ENCODE measurements around the gene APOBEC3H.
A peak's percentile ranks its signal among the peaks of the same experiment; 100 is the strongest.
"Not testable (repeated sequence)": the region's sequence is repeated elsewhere in the genome, so short reads cannot be mapped to it uniquely, and the experiment has no call there.

The APOBEC3H gene

DNA sequence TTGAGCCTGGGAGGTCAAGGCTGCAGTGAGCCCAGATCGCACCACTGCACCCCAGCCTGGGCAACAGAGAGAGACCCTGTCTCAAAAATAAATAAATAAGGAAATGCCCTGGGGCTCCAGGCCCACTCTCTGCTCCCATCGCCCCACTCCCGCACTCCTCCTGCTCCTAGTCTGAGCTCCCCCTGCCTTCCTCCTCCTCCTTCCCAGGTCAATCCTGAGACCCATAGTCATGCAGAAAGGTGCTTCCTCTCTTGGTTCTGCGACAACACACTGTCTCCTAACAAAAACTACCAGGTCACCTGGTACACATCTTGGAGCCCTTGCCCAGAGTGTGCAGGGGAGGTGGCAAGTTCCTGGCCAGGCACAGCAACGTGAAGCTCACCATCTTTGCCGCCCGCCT, 26.9 kb upstream of the APOBEC3H start:
- no peak overlapping the region for H3K4me3 ChIP-seq (ENCODE audit: low read depth, low read length)

GRCh38 chr22:39072581-39072981, 24.5 kb upstream of the APOBEC3H start:
- DNase-seq (ENCODE audit: low read depth); H3K4me3 ChIP-seq (ENCODE audit: low read depth, low read length): not testable (repeated sequence)

More for the DNA sequence above, 26.9 kb upstream of the APOBEC3H start:
- no peak for DNase-seq (ENCODE audit: low read depth)
- no peak for TF ChIP-seq CTCF (conservative IDR thresholded peaks at IDR 0.05; ENCODE audit: low read depth, low read length)

DNA sequence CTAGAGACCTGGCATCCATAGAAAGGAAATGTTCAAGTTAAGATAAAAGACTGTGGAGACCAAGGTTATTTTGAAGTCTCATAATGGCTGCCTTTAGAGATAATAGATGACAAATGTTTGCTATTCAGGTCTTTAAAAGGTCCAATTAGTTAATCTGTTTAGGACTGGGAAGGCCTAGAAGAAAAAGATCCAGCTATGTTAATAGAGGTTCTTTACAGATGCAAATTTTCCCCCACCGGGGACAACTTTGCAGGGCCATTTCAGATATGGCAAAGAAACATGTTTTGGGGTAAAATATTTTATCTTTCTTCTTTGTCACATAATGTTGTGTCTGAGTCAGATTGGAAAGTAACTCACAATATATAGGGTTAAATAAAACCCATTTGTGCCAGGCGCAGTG, 23.1 kb upstream of the APOBEC3H start:
- no peak overlapping the region for H3K4me3 ChIP-seq (ENCODE audit: low read depth, low read length)
- TF ChIP-seq CTCF (conservative IDR thresholded peaks at IDR 0.05; ENCODE audit: low read depth, low read length): no peak
- no peak for DNase-seq (ENCODE audit: low read depth)

DNA sequence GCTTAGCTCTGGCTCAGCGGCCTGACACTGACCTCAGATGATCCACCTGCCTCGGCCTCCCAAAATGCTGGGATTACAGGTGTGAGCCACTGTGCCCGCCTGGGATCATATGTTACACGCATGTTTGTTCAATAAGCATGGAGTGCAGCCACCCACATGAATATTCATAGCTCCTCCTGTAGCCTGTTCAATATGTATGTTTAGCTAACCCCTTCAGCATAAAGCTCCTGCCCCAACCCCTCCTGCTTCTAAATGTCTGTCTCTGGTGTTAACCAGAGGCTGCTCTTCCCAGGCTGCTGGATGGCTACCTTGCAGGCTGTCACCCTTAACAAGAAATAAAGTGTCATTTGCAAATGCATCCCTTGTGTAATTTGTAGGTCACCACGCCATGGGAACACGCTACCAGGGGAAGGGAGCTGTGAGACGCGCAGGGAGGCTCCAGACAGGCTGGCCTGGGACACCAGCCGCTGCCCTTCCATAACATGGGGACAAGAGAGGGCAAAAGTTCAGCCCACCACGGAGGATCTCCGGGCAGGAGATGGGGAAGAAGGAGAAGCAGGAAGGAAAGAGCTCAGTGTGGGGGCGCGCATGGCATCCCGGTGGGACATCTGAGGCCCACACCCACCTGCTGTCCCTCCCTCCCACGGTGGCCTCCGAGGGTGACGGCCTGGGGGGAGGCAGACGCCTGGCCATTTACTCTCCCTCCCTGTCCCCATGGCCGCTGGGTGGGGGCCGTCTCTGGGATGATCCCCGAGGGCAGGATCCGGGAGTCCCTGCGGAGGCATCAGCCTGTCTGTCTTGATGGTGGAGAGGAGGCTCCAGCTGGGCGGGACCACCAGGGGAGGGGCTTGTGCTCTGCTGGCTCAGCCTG, 20.7 kb upstream of the APOBEC3H start:
- peak overlapping the region; percentile 32 for H3K4me3 ChIP-seq (ENCODE audit: low read depth, low read length)
- not testable (repeated sequence) for DNase-seq (ENCODE audit: low read depth)

- peak; percentile 49 for DNase-seq (ENCODE audit: low read depth)
- H3K4me3 ChIP-seq (ENCODE audit: low read depth, low read length): peak within 1 kb of the TSS; percentile 54
Observed at GRCh38 chr22:39077026-39077840, 19.8 kb upstream of the APOBEC3H start, which contains the start of gene APOBEC3G. Gene APOBEC3G (plus strand): TSS chr22:39077275. CDS start chr22:39077362, 87 bp downstream.

DNA sequence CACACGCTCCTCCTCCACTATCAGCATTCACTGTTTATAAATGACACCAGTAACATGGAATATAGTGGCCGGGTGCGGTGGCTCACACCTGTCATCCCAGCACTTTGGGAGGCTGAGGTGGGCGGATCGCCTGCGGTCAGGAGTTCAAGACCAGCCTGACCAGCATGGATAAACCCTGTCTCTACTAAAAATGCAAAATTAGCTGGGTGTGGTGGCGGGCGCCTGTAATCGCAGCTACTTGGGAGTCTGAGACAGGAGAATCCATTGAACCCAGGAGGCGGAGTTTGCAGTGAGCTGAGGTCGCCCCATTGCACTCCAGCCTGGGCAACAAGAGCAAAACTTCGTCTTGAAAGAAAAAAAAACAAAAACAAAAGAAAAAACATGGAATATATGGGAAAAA, 19.1 kb upstream of the APOBEC3H start:
- DNase-seq (ENCODE audit: low read depth); H3K4me3 ChIP-seq (ENCODE audit: low read depth, low read length): not testable (repeated sequence)

GRCh38 chr22:39078329-39078728, 18.7 kb upstream of the APOBEC3H start:
- no peak overlapping the region for H3K4me3 ChIP-seq (ENCODE audit: low read depth, low read length)
- DNase-seq (ENCODE audit: low read depth): no peak

DNA sequence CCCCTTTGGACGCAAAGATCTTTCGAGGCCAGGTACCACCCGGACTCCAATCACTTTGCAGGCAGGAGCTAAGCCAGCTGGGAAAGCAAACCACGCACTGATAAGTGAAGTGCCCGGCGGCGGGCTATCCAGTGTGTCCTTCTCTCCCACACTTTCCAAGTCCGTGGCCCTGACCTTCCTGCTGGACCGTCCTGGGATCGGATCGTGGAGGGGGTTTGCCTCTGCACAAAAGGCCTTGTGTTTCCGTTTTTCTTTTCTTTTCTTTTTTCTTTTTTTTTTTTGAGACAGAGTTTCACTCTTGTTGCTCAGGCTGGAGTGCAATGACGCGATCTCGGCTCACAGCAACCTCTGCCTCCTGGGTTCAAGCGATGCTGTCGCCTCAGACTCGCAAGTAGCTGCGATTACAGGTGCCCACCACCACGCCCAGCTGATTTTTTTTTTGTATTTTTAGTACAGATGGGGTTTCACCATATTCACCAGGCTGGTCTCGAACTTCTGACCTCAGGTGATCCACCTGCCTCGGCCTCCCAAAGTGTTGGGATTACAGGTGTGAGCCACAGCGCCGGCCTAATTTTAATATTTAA, 17.9 kb upstream of the APOBEC3H start:
- DNase-seq (ENCODE audit: low read depth); H3K4me3 ChIP-seq (ENCODE audit: low read depth, low read length): not testable (repeated sequence)

More at GRCh38 chr22:39078329-39078728, 18.7 kb upstream of the APOBEC3H start:
- no peak for TF ChIP-seq CTCF (conservative IDR thresholded peaks at IDR 0.05; ENCODE audit: low read depth, low read length)

- no peak overlapping the region for H3K4me3 ChIP-seq (ENCODE audit: low read depth, low read length)
- TF ChIP-seq CTCF (conservative IDR thresholded peaks at IDR 0.05; ENCODE audit: low read depth, low read length): no peak
- no peak for DNase-seq (ENCODE audit: low read depth)
Observed at GRCh38 chr22:39080052-39080762, 16.8 kb upstream of the APOBEC3H start.
